ENCODE measurements around the gene TM9SF1. TPM values are rescaled to one million over a fixed set of nuclear protein-coding genes. Genes with fewer than 3 reads are reported as not detected.

TM9SF1 gene
- total RNA-seq, 2 donors from 2014 or later, result 23.5 to 42.7 TPM

DNA sequence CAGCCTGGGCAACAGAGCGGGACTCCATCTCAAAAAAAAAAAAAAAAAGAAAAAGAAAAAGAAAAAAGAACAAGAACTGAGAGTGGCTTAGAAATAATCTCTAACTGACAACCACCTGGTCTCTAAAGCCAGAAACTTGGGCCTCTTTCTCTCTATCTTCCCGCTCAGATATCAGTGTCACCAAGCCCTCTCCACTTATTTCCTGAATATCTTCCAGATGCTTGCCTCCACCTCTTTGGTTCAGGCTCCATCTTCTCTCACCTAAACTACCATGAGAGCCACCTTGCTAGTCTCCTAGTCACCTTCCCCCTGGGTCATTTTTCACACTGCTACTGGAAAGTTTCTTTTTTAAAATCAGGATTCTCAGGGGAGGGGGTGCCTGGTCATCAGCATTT, 1.8 kb upstream of the TM9SF1 start:
- no peaks in the 10 kb centered on the region for H3K9me3 ChIP-seq
- peaks cover 10% of the 10 kb centered on the region for H3K36me3 ChIP-seq
- DNase-seq (ENCODE audit: low spot score), result no peak
- TF ChIP-seq, protein P1, sequence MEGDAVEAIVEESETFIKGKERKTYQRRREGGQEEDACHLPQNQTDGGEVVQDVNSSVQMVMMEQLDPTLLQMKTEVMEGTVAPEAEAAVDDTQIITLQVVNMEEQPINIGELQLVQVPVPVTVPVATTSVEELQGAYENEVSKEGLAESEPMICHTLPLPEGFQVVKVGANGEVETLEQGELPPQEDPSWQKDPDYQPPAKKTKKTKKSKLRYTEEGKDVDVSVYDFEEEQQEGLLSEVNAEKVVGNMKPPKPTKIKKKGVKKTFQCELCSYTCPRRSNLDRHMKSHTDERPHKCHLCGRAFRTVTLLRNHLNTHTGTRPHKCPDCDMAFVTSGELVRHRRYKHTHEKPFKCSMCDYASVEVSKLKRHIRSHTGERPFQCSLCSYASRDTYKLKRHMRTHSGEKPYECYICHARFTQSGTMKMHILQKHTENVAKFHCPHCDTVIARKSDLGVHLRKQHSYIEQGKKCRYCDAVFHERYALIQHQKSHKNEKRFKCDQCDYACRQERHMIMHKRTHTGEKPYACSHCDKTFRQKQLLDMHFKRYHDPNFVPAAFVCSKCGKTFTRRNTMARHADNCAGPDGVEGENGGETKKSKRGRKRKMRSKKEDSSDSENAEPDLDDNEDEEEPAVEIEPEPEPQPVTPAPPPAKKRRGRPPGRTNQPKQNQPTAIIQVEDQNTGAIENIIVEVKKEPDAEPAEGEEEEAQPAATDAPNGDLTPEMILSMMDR (IDR thresholded peaks at IDR 0.05), result no peak
- no peak overlapping the region for H3K4me3 ChIP-seq
- no peaks in the 10 kb centered on the region for H3K27me3 ChIP-seq
- no peak overlapping the region for H3K27ac ChIP-seq
- H3K4me1 ChIP-seq, result peaks cover 0 to 38% of the 10 kb centered on the region in 2 donors

DNA sequence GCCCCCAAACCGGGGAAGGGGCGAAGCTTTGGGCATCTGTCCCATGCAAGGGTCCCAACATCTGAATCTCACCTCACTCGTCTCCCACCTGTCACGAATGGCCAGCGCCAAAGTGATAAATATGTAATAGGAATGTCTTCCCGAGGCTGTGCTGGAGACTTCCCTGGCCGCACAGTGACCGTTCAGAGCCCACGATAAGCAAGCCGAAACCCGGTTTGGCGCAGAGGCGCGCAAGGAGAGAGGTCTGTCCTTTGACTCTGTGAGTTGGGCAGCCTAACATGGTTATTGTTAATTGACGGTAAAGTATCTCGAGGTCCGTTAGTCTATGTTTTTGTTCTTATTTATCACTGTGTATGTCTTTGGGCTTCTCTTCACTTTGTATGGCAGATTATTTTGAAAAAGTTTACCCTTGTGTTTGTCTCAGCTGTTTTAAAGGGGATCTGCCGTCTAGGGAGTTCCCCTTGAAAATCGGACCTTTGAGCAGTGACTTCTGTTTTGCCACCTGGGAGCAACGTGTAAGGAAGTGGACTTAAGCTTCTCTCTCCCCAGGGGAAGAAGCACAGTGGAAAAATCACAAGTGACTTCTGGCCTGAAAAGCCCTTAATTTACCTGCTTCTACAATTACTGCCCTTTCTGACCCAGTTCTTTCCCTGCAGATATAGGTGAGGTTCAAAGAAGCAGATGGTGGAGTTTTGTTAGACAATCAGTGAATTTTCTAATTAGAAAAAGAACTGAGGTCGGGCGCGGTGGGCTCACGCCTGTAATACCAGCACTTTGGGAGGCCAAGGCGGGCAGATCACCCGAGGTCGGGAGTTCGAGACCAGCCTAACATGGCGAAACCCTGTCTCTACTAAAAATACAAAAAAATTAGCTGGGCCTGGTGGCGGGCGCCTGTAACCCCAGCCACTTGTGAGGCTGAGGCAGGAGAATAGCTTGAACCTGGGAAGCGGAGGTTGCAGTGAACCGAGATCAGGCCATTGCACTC, 1.1 kb upstream of the TM9SF1 start:
- TF ChIP-seq, protein P1 (IDR thresholded peaks at IDR 0.05), result no peak
- H3K4me1 ChIP-seq, result peaks cover 0 to 38% of the 10 kb centered on the region in 2 donors
- H3K36me3 ChIP-seq, result peaks cover 15% of the 10 kb centered on the region
- peak overlapping the region; percentile 95 to 96 for H3K27ac ChIP-seq
- peak overlapping the region; percentile 88 to 89 for H3K4me3 ChIP-seq
- no peaks in the 10 kb centered on the region for H3K27me3 ChIP-seq
- DNase-seq (ENCODE audit: low spot score), result no peak
- H3K9me3 ChIP-seq, result no peaks in the 10 kb centered on the region

DNA sequence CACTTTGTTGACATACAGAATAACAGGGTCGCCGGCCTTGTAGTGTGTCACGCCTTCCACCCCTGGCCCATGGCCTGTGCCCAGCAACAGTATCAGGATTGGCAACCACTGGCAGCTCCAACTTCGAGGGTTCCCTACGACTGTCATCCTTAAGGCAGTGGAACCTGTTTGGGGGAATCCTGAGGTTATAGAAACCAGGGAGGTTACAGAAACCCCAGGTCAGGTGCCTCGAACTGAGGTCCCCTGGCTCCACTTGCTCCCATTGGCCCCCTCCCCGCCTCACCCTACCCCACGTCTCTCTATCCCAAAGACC, 412 bp downstream of the TM9SF1 start:
- Histone ChIP-seq H3K27me3 (no peaks in the 10 kb centered on the region), H3K27ac (peak overlapping the region; percentile 95 to 96), H3K4me1 (peaks cover 0 to 38% of the 10 kb centered on the region in 2 donors), H3K36me3 (peaks cover 15% of the 10 kb centered on the region), H3K9me3 (no peaks in the 10 kb centered on the region), H3K4me3 (peak overlapping the region; percentile 88 to 89)
- no peak for DNase-seq (ENCODE audit: low spot score)
- TF ChIP-seq, protein P1 (IDR thresholded peaks at IDR 0.05), result no peak

DNA sequence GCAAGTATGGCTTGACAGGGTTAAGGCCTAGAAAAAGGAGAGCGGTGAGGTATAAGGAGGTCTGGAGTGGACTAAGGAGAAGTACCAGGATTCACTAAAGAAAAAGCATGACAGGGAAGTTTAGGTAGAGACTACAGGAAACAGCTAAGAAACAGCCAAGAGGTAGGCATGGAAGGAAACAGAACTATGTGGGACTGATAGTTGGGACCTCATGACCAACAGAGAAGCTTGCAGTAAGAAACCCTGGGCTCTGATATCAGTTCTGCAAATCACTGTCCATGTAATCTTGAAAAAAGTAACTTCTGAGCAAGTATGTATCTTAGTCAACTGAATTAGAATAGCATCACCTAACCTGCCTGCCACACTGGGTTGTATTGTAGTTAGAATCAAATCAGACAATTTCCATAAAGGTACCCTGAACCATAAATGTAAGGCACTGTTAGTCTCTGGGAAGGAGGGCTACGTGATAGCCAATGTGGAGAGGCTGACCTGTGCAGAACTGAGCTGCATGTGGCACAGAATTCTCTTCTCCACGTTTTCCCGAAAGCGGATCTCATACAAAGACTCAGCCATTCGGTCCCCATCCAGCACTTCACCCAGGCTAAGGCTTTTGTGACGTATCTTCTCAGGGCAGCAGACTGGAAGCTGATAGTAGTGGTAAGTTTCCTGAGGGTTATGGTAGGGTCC, 912 bp downstream of the TM9SF1 start:
- no peaks in the 10 kb centered on the region for H3K27me3 ChIP-seq
- H3K4me1 ChIP-seq, result peaks cover 0 to 39% of the 10 kb centered on the region in 2 donors
- H3K4me3 ChIP-seq, result peak overlapping the region; percentile 88 to 89
- peak overlapping the region; percentile 95 to 96 for H3K27ac ChIP-seq
- H3K9me3 ChIP-seq, result no peaks in the 10 kb centered on the region
- peaks cover 15% of the 10 kb centered on the region for H3K36me3 ChIP-seq
- no peak for DNase-seq (ENCODE audit: low spot score)
- TF ChIP-seq, protein P1 (IDR thresholded peaks at IDR 0.05), result no peak

DNA sequence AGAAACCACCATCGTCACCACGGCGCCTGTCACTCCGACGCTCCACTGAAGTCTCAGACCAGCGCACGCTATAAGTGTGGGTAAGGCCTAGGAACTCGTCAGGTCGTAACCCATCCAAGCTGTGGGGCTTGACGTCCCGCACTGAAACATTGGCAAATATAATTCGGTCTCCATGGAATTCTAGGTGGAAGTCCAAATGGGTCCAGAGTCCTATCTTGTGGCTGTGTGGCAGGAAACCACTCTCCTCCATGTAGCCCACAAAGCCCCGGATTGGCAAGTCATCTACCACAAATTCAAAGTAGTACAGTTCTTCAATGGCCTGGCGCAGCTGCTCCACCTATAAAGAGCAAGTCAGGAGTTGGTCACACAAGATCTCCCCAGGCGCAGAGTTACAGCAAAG, 2.3 kb downstream of the TM9SF1 start:
- TF ChIP-seq, protein P1 (IDR thresholded peaks at IDR 0.05), result no peak
- Histone ChIP-seq H3K4me3 (no peak overlapping the region), H3K27ac (no peak overlapping the region), H3K36me3 (peaks cover 15% of the 10 kb centered on the region), H3K4me1 (peaks cover 0 to 43% of the 10 kb centered on the region in 2 donors), H3K27me3 (no peaks in the 10 kb centered on the region), H3K9me3 (no peaks in the 10 kb centered on the region)
- DNase-seq (ENCODE audit: low spot score), result no peak

All from right atrium auricular region (tissue), 2 donors.